HG02943 (cell line): Measurements from ENCODE around the gene SIL1.

Source experiments
- ATAC-seq: cut with Tn5 transposase; IDR thresholded peaks from one replicate; pipeline ENCODE4 v1.9.1; 2021; ENCODE audit warnings: mild to moderate bottlenecking, low read depth, moderate library complexity; ENCODE audit not compliant: unreplicated experiment

The SIL1 gene

GRCh38 chr5:138950421-138951031 is 247.6 kb downstream of the SIL1 start:
- ATAC-seq: no peak

GRCh38 chr5:138949988-138950387 is 248.2 kb downstream of the SIL1 start:
- no peak for ATAC-seq

GRCh38 chr5:138949223-138949574 is 249.0 kb downstream of the SIL1 start:
- ATAC-seq: no peak

GRCh38 chr5:138948471-138949222 is 249.5 kb downstream of the SIL1 start:
- no peak for ATAC-seq

DNA sequence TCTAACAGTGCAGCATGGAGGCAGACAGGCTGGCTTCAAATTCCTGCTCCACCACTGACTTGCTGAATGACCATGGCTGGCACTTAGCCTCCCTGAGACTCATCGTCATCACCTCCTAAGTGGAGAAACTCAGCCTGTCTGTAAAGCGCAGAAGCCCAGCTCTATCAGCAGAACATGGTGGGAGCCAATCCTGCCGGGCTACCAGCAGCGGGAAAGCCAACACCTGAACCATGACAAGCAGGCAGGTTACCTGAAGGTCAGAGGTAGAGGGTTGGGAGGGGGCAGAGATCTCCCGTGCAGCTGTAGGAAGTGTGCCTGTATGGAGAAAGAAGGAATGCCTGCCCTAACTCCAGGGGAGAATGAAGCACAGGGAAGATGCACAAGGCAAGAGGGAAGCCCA is 250.4 kb downstream of the SIL1 start:
- no peak for ATAC-seq

DNA sequence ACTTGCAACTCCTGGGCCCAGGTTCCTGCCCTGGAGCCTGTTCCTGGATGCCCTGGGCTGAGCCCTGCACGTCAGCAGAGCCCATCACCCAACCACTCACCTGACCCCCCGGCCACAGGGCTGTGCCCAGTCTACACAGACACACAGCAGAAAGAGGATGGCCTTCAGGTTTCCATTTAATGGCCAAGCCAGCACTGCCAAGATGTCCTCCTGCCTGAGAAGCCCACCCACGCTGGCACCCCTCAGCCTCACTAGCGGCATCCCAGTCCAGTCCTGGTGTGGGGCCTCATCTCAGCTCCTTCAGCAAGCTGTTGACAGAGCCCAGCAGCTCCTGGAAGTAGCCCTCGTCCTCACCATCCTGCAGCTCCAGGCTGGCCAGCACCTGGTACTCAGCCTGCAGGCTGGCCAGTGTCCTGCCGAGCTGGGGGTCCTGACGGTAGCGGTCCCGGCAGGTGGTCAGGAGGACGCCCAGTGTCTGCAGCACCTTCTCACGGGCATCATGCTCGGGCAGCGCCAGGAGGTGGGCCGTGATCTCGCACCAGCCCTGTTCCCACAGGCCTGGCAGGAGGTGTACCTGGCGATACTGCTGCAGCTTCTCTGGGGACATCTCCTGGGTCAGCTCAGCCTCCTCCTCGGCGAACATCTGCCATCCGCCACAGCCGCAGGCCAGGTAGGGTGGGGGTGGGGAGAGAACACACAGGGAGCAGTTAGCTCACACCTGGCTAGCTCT is 251.2 kb downstream of the SIL1 start:
- ATAC-seq: no peak

GRCh38 chr5:138946241-138946623 is 251.9 kb downstream of the SIL1 start:
- no peak for ATAC-seq

DNA sequence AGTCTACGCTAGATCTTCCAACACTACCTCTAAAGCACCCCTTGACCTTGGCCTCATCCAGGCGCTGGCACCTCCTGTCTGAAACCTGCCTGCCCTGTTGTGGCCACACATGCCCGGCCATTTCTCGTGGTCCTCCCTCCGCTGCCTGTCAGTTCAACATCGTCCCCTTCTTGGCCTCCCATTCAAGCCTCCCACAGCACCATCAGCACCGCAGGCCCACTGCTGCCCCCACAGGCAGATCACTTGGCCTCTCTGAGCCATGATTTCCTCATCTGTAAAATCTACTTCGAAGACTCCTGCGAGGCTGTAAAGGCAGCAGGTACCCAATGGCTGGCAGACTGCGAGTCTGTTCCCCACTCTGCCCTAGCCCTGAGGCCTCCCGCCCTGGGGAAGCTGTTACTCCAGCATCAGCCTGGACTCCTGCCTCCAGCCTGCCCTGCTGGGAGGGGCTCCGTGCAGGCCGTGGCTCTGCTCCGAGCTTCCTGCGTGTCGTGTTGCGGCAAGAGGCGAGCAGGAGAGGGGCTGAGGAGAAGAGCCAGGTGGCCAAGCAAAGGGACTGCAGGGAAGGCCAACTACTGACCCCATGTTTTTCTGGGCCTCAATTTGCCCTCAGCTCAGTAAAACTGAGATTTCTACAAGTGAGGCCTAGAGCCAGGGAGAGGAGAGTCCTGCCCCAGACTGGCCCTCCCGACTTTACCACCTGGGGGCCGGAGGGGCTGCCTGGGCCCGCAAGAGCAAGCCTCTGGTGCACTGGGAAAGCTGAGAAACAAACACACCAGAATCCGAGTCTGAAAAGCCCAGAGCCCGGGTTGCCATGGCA is 252.5 kb downstream of the SIL1 start:
- no peak for ATAC-seq

- ATAC-seq: no peak
Measured at GRCh38 chr5:138944527-138945322, 253.4 kb downstream of the SIL1 start.

DNA sequence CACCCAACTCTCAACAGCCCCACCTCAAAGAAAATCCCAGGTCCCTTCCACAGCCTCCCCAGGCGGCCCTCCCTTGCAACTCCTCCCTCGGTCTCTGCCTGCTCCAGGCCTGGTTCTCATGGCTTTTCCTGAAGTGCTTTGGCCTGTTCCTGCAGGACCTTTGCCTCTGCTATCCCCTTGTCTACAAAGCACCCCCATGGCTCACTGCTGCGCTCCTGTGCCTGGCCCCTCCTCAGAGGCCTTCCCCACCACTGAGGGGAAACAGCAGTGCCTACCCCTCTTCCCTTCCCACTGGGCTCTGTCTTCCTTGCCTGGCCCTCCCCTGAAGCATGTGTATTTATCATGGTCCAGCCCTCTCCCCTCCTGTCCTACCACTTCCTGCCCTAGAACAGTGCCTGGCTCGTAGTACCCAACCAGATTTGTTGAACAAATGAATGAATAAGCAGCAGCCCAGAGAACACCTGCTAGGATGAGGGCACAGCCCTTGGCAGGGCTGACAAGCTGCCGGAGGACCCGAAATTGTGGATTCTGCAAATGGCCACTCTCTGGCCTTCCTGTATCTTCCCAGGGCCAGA is 254.5 kb downstream of the SIL1 start:
- no peak for ATAC-seq

DNA sequence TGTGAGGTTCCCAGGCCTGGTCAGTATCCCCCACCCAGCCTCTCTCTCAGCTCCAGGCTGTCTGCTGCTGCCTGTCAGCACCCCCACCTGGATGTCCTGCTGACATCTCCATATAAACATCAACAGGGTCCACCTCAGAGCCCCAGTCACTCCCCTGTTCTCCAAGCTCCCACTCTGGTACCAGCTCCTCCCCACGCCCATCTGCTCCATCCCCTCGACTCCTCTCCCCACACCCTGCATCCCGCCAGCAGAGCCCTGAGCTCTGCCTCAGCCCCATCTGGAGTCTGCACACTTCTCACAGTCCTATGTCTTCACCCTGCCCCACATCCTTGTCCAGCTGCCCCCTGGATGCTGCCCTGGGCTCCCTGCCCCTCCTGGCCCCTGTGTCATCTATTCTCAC is 255.3 kb downstream of the SIL1 start:
- no peak for ATAC-seq

GRCh38 chr5:138942066-138942465 is 256.1 kb downstream of the SIL1 start:
- no peak for ATAC-seq

GRCh38 chr5:138938526-138938925 is 259.6 kb downstream of the SIL1 start:
- ATAC-seq: no peak

GRCh38 chr5:138937392-138938387 is 260.5 kb downstream of the SIL1 start:
- no peak for ATAC-seq

DNA sequence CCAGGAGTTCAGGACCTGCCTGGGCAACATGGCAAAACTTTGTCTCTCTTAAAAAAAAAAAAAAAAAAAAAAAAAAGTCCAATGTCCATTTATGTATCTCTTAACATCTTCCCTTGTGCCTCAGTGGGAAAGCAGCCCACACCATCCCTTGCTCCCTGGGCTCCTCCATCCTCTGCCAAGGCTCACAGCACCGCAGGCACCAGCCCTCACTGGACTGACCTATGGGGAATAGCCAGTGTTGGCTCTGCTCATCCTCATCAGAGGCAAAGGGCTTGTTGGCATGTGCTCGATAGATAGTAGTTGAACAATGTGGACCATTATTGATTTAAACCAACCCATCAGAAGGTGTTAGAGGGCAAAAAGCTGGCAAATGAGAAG is 261.2 kb downstream of the SIL1 start:
- ATAC-seq: no peak

GRCh38 chr5:138936225-138936967 is 261.8 kb downstream of the SIL1 start:
- ATAC-seq: no peak

DNA sequence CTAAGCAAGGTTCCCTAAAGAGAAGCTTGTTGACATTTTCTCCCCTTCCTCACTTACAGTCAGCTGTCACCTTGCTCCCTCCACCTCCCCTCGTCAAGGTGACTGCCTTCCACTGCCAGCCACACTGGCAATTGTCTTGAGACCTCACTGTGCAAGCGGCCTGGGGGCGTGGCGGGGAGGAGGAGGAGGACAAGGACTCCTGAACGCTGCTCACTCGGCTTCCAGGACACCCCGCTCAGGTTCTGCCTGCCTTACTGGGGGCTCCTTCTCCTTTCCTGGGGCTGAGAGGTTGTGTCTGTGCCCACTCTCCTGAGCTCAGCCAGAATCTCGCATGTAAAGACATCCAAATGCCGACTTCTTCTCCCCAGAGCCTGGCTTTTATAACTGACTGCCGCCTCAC is 262.7 kb downstream of the SIL1 start:
- ATAC-seq: no peak

DNA sequence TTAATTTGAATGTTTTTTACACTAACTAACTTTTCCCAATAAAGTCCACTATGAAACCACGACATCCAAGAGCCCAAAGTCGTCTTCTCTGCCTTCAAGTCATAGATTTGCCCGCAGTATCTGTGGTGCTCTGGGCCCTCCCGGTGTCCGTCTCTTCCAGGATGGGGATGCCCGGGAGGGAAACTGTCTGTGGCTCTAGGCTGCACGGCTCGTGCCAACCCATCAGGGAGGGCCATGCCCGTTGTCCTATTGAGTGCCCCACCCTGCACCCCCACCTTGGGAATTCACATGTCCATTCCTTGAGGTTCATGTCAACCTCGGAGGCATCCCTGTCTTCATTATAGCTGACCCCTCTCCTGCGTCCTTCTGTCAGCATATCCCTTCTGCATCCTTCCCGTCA is 263.2 kb downstream of the SIL1 start:
- ATAC-seq: no peak
